GM20431 (cell line): ENCODE measurements around the gene HIBCH.
"Not testable (repeated sequence)": the region's sequence is repeated elsewhere in the genome, so short reads cannot be mapped to it uniquely, and the experiment has no call there.

ENCODE experiments used
- in situ Hi-C: fragments of 300-500 bp; cut with MseI, MboI; formaldehyde crosslinking; loops from one replicate; pipeline ENCODE4 v1.15.0; 2020; ENCODE audit warnings: low sequenced_read_pairs; ENCODE audit not compliant: unreplicated experiment

Gene HIBCH, protein sequence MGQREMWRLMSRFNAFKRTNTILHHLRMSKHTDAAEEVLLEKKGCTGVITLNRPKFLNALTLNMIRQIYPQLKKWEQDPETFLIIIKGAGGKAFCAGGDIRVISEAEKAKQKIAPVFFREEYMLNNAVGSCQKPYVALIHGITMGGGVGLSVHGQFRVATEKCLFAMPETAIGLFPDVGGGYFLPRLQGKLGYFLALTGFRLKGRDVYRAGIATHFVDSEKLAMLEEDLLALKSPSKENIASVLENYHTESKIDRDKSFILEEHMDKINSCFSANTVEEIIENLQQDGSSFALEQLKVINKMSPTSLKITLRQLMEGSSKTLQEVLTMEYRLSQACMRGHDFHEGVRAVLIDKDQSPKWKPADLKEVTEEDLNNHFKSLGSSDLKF

DNA sequence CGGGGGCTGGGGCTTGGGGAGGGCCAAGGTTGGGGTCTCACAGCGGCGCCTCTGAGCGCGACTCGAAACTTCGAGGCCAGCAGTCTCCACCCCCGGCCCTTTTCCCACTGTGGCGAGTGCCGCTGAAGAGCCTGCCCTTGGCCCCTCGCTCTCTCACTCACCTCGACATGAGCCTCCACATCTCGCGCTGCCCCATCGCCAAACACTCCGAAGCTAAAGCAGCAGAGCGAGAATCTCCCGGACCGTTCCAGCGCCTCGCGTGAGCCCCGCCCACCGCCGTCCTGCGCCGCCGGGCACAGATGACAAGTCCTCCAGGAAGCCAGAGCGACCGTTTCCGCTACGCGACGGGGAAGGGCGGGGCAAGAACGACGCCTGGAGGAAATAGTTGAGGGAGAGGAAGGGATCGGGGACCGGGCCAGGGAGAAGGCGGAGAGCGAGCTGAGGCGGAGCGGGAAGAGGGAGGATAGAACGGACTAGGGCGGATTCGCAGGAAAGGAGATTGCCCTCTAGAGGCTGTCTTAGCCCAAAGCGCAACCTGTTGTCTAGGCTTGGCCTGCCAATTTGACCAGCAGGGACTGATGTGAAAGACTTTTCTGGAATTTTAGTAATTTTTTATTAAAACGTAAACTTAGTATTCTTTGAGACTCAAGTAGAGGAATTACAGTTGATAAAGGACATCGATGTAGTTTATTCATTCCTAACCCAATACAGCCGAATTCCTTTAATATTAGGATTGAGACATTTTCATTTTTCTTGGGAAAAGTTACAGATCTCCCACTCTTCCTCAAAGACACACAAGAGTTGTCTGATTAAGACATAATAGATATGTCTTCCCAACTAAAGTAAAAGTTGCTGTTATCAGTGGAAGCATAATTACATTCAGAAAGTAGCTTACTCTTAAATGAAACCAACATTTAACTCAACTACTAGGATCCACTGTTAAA lies at the start of gene HIBCH:
Gene HIBCH (minus strand): TSS at position 272 of the 944 bp plus-strand sequence. CDS start 76 bp downstream, at position 196.
- in situ Hi-C loops, result no loop called here

DNA sequence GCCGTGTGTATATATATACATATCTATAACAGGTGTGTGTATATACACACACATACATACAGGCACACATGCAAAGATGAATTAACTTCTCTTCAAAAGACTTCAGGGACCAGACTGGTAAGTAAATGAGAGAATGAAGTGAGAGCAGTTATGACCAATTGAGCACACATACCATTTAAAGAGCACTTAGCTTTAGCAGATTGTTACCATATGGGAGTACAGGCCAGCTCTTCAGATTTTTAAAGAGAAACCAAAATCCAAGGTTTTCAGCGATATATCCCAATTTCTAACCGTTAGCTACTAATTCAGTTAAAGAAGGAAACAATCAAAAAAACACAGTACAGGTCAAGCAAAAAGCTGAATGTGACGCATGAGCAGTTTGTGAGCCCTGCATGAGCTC lies 47.5 kb upstream of the HIBCH start:
- in situ Hi-C loops, result no loop called here

DNA sequence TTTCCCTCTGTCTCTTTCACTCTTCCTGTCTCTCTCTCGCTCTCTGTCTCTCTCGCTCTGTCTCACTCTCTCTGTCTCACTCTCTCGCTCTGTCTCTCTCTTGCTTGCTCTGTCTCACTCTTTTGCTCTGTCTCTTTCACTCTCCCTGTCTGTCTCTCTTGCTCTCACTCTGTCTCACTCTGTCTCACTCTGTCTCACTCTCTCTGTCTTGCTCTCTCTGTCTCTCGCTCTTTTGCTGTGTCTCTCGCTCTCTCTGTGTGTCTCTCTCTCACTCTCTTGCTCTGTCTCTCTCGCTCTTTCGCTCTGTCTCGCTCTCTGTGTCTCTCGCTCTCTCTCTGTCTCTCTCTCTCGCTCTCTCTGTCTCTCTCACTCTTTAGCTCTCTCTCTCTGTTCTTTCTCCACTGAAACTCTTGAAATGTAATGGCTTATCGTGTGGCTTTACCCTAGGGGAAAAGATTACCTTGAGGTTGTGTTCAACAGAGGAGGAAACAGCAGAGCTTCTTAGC lies 46.7 kb upstream of the HIBCH start:
- in situ Hi-C loops, result no loop called here

DNA sequence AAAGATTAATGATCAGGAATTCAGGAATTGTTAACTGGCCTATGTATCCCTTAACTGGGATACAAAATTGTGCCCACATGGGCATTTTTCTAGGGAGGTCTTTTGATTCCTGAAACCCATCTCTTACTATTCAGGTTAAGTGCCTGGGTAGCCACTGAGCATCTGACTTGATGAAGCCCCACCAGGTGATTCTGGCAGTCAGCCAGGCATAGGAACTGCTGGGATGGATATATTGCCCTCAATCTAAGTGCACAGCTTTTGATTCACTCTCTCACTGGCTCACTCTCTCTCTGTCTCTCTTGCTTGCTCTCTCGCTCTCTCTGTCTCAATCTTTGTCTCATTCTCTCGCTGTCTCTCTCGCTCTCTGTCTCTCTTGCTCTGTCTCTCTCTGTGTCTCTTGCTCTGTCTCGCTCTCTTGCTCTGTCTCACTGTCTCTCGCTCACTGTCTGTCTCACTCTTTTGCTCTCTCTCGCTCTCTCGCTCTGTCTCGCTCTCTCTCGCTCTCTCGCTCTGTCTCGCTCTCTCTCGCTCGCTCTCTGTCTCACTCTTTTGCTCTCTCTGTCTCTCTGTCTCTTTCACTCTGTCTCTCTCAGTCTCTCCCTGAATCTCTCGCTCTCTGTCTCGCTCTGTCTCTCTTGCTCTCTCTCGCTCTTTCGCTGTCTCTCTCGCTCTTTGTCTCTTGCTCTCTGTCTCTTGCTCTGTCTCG lies 46.0 kb upstream of the HIBCH start:
- in situ Hi-C loops, result no loop called here

DNA sequence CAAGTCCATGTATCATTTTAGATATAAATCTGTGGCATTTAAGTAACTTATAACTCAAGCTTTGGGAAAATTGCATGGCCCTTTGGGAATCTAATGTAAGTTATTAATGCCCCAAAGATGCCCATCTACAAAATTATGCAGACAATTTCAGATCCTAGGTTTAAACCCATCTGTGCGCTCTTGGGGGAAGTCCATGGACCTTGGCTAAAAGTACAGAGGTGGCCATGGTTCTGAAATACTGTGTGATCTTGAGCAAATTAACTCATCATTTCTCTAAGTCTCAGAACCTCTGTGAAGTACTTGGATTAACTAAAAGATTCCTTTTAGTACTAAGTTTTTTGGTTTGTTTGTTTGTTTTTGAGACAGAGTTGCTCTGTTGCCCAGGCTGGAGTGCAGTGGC lies 43.3 kb upstream of the HIBCH start:
- in situ Hi-C loops, result no loop called here

DNA sequence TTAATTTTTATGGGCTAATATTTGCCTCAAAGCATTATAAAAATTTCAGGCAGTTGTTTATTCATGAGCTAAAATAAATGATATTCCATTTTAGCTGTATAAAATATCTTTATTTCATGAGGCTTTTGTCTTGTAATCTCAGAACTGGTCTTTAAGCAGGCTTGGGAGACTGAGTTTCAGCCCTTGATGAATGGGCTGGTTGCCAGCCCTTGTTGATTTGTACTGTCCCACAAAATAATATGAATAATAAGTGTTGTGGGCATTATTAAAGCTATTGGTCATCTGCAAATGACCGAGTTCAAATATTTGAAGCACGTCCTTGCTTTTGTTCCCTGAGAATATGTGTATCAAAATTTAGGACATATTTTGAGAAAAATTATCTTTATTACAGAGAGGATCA lies 41.9 kb upstream of the HIBCH start:
- in situ Hi-C loops, result no loop called here

DNA sequence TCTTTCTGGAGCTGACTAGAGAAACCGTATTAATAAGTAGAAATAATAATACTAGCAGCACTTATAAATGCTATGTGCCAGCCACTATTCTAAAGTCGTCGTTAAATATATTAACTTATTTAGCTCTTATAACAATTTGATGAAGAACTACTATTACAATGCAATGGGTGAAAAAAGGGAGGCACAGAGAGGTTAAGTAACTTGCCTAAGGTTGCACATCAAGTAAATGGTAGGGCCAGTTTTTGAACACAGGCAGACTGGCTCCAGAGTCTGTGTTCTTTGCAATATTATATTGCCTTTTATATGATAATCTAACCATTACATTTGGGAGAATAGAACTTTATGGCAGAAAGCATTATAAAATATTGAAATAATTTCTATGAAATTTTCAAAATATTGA lies 41.3 kb upstream of the HIBCH start:
- in situ Hi-C loops, result no loop called here

DNA sequence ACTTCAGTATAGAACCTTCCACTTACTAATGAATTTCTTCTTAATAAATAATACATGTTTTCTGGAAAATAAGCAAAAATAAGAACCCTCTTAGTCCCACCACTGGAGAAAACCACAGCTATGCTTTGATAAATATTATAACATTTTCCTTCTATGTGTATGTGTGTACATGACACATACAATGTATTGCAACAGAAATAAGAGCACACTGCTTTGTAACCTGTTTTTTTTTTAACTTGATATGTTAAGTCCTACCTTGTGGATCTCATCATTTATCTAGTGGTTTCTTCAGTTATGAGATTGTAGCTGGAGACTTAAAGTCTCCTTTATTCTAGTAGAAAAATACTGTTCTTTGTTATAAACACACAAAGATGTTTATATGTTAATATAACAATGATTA lies 40.9 kb upstream of the HIBCH start:
- in situ Hi-C loops, result no loop called here

DNA sequence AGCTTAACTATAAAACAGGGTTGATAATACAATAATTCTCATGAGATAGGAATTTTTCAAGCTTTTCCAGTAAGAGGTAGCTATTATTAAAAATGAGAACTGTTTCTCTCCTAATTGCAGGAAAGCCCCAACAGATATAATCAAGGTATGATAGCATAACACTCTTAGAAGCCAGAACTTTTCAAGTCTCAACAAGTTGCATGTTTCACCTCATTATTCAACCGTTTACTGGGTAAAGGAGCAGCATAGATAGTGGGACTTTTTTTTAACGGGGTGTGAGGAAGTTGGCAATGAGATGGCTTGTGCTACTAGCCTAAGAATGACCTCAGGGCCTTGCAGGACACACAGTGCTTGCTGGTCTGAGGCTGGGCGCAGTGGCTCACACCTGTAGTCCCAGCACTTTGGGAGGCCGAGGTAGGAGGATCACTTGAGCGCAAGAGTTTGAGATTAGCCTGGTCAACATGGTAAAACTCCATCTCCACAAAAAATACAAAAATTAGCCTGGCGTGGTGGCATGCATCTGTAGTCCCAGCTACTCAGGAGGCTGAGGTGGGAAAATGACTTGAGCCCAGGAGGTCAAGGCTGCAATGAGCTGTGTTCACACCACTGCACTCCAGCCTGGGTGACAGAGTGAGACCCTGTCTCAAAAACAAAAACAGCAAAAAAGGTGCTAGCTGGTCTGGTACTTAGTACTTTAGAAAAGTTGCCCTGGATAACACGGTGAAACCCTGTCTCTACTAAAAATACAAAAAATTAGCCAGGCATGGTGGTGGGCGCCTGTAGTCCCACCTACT lies 39.2 kb upstream of the HIBCH start:
- in situ Hi-C loops, result not testable (repeated sequence)

DNA sequence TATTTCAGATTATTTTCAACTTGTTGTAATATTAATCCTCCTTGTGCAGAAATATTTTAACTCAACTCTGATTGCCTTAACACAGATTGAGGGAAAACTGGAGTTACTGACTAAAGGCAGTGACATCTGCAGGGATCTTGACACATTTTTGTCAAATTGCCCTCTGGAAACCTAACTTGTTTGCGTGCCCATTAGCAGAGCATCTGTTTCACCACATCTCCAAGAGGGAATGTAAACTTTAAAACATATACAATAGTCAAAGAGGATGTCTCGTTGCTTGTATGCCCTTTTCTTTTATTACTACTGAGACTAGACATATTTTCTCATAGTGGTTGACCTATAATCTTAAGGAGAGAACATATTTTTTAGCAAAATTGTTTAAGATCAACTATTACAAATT lies 38.0 kb upstream of the HIBCH start:
- in situ Hi-C loops, result no loop called here

DNA sequence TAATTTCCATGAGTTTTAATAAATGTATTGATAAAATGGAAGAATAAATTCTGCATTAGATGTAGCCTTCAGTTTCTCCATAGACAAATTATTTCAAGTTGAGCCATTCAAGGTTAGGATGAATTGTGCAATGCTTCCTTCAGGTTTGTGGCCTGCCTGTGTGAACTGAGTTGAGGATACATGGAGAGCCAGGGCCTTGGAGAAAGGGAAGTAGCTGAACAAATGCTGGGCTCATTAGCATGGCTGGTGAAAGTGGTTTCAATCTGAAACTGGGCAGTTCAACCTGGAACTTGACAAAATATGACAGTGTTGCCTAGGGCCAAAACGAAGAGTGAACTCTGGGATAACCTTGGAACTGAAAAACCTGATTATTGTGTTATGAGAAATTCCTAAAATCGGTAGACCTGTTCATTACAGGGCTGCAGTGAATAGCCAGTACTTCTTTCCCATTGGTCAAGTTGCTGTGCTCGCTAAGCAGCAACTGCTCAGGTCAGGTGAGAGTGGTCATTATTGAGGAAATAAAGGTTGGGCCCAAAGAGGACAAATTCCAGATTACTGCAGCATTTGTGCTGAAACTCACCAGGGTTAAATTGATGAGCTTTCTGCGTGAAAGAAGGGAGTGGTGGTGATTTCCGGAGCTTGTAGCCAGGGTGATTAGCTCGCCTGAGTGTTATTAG lies 36.5 kb upstream of the HIBCH start:
- in situ Hi-C loops, result no loop called here

DNA sequence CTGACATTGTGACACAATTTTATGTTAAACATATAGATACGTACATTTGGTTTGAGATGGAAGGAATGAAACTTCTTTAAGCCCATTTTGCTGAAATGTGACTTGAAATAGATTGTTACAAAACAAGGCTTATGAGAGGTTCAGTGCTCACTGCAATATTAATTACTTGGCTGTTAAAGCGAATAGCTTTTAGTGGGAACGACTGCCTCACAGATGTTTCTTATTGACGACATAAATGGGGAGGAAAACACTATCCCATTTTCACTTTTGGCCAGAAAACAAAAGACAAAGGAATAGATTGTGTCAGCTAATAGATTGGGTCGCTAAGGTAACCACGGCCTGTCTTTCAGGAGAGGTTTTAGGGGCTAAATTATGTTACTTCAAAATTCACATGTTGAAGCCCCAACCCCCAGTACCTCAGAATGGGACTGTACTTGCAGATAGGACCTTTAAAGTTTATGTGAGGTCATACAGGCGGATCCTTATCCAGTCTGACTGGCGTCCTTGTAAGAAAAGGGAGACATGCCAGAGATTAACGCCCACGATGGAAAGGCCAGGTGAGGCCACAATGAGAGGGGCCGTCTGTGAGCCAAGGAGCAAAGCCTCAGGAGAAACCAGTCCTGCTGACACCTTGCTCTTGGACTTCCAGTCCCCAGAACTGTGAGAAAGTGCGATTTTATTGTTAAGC lies 34.5 kb upstream of the HIBCH start:
- in situ Hi-C loops, result no loop called here

DNA sequence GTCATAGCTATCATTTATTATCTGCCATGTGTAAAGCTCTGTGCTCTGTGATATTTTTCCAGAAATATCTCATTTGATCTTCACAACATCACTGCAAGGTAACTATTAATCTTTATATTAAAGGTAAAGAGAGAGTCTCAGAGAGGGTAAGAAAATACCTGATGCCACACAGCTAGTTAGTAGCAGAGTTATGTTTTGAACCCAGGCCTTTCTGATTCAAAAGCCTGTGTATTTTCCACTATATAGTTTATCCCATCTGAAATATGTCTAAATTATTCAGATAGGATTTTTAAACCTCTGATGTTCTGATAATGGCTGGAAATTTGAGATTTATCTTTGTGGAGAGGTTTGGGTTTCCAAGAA lies 33.9 kb upstream of the HIBCH start:
- in situ Hi-C loops, result no loop called here

DNA sequence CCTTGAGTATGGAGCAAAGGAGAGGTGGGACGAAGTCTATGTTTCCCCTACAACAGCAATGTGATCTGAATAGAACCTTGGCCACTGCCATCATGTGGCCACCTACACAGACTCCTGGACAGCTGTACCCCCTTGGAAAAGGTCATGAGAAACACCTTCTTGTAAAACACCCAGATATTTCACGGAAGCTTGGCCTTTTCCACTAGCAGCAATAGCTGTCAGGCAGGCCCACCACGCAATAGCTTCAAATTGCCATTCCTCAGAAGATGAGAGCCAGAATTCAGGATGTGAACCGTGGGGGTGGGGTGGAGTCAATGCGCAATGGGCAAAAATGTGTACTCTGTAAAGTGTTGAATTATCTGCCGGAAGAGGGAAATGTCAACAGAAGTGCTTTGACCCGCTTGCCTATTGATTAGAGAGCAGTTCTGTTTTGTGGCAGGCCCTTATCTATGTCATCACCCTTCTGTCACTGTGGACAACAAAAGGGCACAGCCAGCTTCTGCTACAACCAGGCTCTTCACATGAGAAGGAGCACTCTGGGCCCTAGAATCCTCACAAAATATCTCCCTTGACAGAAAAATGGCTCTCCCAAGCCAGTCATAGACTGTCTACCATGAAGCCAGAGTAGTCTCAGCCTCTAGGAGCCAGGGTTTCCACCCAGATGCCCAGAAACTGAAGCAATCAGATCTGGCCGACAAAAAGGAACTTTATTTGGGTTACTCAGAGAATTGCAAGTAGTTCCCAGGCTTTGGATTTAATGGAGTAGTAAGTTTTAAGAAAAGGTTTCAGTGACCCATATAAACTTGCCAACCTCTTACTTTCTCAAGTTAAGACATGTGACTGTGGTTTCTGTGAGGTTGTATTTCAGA lies 33.3 kb upstream of the HIBCH start:
- in situ Hi-C loops, result no loop called here

DNA sequence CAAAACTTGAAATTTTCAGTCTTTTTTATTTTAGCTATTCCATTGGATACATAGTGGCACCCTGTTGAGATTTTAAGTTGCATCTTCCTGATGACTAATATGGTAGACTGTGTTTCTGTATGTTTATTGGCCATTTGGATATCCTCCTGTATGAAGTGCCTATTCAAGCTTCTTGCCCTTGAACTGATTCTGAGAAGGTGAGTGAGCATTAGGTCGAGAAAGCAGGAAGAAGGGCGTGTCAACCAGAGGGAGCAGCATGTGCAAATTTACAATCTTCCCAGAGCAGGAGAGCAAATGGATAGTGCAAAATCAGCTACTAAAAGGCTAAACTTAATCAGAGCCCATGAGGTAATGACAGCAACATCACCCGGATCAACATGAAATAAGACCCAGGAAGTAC lies 32.3 kb upstream of the HIBCH start:
- in situ Hi-C loops, result no loop called here

DNA sequence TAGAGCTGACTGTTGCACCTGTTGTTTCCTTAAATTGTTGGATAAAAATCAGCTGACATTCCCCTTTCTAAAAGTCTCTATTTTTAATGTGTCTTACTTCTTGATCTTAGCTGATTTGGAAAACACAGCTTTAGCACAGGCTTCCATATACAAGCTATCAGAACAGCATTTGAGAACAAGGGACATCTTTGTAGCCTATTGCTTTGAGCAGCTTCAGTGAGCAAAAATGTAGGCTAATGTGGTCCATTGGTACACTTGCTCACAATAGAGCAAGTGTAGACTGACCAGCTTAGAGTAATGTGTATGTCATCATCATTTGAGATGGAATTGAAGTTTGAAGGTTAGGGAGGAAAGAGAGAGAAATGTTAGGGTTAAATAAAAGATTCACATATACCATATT lies 30.7 kb upstream of the HIBCH start:
- in situ Hi-C loops, result no loop called here

DNA sequence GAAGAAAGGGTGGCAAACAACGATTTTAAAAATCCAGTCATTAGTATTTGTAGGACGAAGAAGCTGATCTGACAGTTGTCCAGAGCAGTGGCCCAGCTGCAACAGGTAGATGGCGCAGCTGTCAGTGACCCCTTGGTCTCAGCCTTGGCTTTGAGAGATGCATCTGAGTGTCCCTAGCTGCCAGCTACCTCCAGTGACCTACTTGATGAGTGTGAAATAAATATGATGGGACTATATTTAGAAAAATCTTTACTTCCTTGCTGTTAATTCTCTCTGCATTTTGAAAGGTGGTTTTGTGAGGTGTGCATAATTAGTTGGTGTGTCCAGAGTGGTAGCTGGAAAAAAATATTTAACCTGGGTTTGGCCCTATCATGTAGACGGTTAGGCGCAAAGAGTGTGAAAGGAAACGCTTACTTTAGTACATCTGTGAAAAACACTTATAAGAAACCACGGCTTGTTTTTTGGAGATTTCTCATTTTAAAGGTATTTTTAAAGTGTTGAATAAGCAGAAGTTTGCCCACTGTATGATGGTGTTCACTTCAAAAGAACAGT lies 24.7 kb upstream of the HIBCH start:
- in situ Hi-C loops, result no loop called here
